Fibroblast of skin of right quadriceps (primary cell): ENCODE data around the gene KNL1.
"Not testable (repeated sequence)": the region's sequence is repeated elsewhere in the genome, so short reads cannot be mapped to it uniquely, and the experiment has no call there.

Experiments
- DNase-seq: peaks from one replicate; pipeline ENCODE4 v3.0.0-alpha.2; 2013

The KNL1 gene

GRCh38 chr15:40676906-40677305 lies 82.9 kb downstream of the KNL1 start:
- not testable (repeated sequence) for DNase-seq

DNA sequence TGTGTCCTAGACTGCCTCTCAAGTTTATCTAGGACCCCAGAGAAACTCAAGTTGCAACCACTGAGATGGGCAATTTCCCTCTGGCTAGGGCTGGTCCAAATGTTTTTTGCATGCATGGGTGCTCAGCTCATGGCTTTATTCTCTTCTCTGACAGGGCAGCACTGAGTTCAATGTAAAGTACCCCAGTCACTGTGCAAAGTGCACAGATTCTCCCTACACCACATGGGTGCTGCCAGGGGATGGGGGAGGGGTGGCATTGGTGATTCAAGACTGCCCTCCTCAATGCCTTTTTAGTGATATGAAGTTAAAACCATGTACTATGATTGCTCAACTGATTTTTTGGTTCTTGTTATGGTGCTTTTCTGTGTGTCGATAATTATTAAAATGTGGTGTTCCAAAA lies 86.1 kb downstream of the KNL1 start:
- DNase-seq: no peak

- not testable (repeated sequence) for DNase-seq
Observed at GRCh38 chr15:40680959-40681358, 86.9 kb downstream of the KNL1 start.

DNA sequence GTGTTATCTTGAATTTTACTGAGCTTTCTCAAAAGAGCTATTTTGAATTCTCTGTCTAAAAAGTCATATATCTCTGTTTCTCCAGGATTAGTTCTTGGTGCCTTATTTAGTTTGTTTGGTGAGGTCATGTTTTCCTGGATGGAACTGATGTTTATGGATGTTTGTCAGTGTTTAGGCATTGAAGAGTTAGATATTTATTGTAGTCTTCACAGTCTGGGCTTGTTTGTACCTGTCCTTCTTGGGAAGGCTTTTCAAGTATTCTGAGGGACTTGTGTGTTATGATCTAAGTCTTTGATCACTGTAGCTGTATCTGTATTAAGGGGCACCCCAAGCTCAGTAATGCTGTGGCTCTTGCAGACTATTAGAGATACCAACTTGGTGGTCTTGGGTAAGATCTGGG lies 90.3 kb downstream of the KNL1 start:
- DNase-seq: no peak

GRCh38 chr15:40685376-40685775 lies 91.3 kb downstream of the KNL1 start:
- DNase-seq: no peak

DNA sequence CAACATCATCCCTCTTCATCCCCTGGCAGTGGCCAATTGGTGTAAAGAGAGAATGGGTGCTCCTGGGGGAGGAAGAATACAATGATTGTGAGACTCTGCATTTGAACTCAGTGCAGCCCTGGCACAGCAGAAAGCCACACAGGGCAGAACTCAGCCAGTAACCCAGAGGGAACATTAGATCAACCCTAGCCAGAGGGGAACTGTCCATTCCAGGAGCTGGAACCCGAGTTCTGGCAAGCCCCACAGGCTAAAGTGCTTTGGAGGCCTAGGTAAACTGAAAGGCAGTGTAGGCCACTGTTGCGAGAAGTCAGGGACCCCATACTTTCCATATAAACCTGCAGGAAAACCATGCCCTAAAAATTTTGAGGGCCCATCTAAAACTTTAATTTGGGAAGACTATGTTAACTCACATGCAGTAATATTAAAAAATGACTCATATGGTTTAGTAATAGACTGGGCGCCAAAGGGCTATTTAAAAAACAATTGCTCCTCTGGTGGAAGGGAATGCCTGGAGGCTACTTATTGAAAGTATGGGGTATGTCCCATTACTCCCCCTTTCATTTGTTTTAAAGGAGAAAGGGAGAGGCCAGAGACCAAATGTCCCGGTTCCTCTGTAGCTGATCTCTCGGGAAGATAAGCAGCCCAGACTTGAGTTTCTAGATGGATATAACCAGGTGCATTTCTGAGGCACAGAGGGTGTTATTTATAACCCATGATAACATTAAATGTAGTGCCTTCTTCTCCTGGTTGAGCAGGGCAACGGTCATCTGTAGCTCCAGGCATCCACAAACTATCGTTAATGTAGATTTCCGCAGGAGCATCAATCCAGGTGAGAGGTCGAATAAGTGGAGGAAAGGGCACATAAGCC lies 95.1 kb downstream of the KNL1 start:
- no peak for DNase-seq

DNA sequence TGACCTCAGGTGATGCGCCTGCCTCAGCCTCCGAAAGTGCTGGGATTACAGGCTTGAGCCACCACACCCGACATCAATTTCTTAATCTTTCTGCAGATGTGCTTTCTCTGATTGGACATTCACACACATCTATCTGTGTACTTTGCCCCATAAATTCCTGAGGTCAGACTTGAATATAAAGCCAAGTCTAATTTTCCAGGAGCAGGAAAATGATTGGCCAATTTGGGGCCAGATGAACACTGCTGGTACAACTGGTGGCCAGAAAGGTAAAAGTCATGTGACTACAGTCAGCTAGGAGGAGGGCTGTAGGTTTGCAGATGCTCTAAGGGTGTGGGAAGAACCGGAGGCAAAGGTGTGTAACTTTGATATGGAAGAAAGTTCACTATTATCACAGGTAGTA lies 97.7 kb downstream of the KNL1 start:
- no peak for DNase-seq

DNA sequence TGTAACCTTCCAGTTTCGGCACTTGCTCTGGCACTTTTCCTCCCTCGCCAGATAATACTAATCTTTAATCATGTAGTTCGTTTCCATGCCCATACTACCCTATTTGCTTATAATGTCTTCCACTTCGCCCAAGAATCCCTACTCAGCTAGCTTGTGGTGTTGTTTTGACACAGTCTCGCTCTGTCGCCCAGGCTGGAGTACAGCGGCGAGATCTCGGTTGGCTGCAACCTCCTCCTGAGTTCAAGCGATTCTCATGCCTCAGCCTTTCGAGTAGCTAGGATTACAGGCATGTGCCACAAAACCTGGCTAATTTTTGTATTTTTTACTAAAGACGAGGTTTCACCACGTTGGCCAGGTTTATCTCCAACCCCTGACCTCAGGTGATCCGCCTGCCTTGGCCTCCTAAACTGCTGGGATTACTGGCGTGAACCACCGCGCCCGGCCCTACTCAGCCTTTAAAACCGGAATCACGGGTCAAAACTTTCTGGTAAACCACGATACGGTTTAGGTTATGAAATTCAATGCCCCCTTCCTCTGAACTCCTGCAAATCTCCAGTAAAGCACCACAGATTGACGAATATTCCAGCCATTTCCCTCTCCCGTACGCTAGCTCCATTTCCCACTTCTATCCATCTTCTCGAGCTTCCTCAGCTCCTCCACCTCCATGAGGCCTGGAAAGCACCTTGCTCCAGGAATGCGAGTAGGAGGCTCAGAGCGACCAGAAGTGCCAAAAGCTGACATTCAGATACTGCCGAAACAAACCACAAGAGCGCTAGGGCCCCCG lies 100.0 kb downstream of the KNL1 start:
- peak; percentile 1 for DNase-seq

DNA sequence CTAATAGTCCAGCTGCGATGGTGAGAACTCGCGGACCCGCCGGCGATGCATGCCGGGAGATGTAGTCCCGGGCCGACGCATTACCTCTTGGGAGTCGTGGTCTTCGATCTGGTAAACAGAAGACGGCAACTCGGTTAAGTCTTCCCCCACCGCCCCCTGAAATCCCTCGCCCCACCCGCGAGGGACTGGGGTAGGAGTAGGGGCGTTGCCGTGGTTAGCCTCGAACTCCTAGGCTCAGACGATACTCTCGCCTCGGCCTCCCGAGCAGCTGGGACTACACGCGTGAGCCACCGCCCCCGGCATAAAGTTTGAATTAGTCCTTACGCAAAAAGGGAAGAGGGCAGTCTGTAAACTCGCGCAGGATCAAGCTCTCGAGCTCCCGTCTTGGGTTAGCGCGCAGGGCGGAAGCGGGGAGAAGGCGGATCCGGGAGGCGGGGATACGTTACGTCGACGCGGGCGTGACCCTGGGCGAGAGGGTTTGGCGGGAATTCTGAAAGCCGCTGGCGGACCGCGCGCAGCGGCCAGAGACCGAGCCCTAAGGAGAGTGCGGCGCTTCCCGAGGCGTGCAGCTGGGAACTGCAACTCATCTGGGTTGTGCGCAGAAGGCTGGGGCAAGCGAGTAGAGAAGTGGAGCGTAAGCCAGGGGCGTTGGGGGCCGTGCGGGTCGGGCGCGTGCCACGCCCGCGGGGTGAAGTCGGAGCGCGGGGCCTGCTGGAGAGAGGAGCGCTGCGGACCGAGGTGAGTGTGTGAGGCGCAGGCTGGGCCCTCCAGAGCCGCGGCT lies 100.8 kb downstream of the KNL1 start, which contains the start of gene RAD51:
Gene RAD51, plus strand, starts transcription at position 487 of the 781 bp plus-strand sequence. CDS start 3,585 bp downstream, outside the sequence.
- peak; percentile 94 for DNase-seq

- DNase-seq: no peak
Observed at GRCh38 chr15:40695469-40695890, 101.4 kb downstream of the KNL1 start.

DNA sequence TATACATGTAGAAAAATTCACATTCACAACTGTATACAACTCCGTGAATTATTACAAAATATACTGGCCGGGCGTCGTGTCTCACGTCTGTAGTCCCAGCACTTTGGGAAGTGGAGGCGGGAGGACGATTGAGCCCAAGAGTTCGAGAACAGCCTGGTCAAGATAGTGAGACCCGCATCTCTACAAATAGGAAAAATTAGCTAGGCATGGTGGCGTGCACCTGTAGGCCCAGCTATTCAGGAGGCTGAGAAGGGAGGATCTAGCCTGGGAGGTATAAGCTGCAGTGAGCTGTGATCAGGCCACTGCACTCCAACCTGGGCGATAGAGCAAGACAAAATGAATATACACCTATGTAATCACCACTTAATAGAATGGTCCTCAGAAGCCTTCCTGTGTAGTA lies 102.2 kb downstream of the KNL1 start:
- DNase-seq: no peak

GRCh38 chr15:40697916-40698315 lies 103.9 kb downstream of the KNL1 start:
- no peak for DNase-seq

DNA sequence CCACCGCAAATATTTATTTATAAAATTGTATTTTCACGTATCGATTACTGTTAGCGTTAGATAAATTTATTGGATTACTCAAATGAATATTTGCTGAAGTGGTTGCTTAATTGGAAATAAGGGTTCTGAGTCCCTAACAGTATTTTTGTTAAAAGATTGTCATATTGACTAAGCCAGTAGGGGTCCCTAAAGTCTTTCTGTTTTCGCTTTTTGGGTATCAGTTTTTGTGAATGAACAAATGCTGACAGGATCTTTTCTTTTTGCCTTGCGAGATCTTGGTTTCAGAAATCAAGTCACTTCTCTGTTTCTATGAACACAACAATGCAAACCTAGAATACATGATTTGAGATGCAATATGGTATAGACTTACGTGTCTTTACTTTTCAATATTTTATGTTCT lies 108.0 kb downstream of the KNL1 start:
- no peak for DNase-seq

- no peak for DNase-seq
Observed at GRCh38 chr15:40706121-40706520, 112.1 kb downstream of the KNL1 start.
